GM19455 (cell line): ENCODE measurements around the gene RALGPS2.
"Not testable (repeated sequence)": the region's sequence is repeated elsewhere in the genome, so short reads cannot be mapped to it uniquely, and the experiment has no call there.

Experiments used
- ATAC-seq: cut with Tn5 transposase; IDR thresholded peaks from one replicate; pipeline ENCODE4 v1.9.1; 2021; ENCODE audit not compliant: unreplicated experiment

Gene RALGPS2

DNA sequence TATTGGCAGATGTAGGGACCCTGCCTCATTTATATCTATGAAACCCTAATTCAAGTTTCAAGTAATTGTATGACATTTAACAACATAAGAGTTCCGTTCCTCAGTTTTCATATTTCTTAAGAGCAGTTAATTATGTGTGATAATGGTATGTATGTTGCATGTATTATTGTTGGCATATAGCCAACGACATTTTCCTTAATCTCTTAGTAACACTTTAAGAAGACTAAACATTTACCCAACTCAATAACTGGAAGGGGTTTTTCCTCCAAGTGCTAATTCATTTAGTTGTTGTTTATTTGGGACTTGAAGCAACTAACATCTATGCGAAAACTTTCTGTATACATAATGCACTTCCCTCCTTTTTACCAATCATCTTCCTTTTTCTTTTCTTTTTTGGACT is 1.5 kb upstream of the RALGPS2 start:
- ATAC-seq, result no peak

DNA sequence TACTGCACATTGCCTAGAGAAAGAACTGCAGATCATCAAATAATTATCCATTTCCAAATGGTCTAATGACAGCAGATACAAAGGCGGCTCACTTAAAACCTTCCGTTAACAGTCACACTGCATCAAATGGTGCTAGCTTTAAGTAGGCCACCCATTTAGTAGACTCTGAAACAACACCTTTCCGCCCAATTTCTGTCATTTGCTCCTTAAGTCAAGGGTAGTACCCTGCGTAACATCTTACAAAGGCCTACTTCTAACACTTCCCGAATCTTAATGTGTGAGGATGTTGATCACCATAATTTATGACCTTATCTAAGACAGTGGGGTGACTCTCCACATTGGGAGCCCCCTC is 692 bp upstream of the RALGPS2 start:
- no peak for ATAC-seq

DNA sequence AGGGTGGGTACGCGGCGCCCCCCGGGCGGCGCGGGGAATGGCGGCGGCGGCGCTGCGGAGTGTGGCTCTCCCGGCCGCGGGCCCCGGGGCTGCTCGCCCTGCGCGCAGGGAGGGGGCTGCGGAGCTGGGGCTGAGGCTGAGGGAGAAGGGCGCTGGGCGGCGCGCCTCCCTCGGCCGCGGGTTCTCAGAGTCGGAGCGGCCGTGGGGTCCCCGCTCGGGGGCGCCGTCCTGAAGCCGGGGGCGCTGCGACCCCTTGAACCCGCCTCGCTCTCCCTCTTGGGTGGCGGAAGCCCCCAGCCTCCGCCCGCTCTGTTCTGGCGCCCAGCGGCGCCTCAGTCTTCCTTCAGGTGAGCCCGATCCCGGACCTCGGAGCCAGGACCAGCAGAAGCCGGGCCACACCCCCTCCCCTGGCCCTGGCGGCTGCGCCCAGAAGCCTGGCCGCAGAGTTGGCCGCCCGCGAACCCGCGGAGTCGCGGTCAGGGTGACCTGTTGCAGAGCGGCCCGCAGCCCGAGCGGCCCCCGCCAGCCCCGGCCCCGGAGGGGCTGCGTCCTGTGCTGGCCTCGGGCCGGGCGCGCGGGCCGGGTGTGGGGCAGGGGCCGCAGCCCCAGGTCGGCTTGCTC is 532 bp downstream of the RALGPS2 start:
- ATAC-seq, result peak; percentile 36

DNA sequence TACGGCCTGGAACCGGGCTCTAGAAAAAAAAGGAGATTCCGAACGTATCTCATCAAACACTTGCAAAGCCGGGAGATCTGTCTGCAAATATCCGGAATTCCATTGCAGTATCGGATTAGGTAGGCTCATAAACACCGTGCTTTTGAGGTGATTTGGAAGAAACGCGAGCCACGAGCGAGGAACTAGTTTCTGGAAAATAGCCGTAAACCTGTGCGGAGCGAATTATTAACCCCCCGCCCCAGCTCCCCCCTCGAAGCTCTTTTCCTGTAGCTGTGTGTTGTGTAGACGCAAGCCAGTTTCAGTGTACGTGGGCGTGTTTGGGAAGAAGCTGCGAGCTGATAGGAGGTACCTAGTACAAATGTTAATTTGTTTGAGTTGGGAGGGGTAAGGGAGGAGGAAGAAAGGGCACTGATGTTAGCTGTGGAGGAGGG is 1.1 kb downstream of the RALGPS2 start:
- ATAC-seq, result peak; percentile 69

DNA sequence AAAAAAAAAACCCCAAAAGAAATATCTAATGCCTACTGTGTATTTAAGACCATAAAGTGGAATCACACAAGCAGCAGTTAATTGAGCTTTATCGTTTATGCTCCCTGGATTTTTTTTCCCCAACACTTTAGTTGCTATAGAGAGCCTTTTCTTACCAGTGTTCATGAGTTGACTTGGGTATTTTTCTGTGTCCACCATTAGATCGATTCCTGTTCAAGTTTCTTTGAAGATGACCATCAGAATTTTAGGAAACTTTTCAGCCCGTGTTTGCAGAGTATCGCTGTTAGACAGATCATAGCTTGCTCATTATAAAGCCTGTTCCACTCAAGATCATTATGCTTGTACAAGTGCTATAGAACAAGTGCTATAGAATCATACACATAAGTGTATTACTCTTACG is 1.5 kb downstream of the RALGPS2 start:
- no peak for ATAC-seq

DNA sequence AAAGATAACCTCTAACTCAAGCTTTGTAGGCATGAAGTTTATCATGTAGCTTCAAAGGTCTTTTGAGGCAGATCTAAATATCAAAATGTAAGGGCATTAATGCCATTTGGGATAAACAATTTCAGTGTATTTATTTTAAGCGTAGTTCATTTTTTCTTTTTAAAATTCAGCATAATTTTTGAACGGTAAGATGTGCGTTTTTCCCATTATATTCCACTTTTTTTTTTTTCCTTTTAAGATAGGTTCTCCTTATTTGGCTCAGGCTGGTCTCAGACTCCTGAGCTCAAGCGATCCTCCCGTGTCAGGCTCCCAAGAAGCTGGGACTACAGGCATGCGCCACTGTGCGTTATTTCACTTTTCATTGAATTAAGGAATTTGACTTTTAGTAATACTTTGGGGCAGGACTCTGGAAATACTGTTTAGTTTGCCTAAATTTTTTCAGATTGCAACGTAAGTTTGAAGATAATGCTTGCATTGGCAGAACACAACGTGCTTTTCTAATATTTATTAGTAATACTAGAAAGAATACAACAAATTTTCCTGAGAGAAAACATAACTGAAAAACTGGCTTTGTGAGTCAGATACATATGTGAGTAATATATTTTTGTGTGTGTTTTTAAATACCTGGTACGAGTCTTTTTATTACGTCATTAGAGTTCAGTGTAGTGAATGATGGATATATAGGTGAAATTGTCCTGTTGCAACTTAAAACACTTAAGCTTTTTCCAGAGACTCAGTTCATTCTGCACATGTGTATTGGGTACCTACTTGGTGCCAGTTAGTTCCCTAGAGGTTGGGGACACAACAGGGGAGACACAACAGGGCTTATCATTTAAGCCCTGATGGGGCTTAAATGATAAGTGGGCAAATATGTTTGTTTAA is 2.2 kb downstream of the RALGPS2 start:
- ATAC-seq, result no peak

DNA sequence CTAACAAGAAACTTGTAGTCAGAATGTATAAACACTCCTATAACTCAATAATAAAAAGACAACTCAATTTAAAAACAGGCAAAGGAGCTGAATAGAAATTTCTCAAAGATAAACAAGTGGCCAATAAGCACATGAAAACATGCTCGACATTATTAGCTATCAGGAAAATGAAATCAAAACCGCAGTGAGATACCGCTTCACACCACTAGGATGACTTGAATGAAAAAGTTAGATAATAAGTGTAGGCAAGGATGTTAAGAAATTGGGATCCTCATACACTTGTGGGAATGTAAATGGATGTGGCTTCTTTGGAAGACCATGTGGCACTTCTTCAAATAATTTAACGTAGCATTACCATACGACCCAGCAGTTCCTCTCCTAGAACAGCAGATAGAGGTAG is 8.9 kb downstream of the RALGPS2 start:
- no peak for ATAC-seq

DNA sequence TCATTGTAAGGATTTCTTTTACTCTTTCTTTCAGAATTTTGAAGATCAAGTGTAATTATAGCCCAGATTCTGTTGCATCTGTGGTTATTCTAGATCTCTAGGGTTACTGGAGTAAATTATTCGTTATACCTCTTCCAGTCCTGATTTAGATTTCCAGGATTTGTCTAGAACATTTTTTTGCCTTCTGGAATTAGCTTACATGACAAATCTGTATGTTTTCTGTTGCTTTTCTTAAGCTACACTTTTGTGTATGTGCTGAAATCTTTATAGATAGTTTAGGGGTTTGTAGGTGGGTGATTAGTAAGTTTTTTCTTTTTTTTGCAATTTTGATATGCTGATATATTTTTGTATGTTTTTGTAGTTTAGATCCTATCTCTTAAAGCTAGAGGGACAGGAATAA is 13.7 kb downstream of the RALGPS2 start:
- no peak for ATAC-seq

DNA sequence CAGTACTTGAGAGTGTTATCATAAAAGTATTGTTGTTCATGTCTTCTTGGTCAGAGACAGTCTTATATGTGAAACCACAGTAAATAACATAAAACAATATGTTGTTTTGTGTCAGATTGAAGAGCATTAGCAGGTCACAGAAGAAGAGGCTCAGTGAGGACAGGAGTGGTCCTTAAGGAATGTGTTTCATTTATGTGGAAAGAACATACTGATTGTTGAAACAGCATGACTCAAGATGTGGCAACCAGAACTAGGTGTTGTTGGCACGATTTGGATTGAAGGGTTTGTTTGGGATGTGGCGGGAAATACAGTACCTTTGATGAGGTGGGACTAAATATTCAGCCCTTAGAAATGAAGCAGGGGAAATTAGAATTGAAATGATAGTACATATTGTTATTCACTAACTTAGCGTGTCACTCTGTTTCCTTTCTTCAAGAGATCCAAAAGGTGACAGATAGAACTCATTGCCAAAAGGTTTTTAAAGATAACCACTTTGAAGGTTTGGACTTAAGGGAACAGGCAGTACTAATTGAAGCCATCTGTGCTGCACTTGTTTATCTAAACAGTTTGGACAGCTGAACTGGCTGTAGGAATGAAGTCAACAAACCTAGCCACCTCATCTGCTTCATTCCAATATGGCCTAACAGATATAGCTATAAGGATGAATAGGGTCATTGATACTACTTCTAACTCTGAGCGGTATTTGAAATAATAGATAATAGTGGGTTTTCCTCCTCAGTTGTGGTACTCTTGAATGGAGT is 14.4 kb downstream of the RALGPS2 start:
- ATAC-seq, result no peak

DNA sequence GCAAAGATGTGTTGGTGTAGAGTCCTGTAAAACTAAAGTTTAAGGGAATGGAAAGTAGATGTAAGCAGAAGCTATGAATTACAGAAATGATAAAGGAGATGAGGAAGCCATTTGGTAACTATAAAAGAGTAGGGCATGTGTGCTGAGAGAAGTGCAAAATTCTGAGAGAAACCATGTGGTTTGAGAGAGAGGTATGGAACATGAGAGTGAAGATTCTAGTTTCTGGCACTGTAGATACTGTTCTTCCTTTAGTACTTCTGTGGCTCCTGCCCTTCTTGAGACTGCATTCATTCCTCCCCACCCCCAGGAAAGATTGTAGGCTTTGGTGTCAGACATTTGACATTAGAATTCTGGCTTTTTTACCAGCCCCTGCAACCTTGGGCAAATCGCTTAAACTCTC is 15.4 kb downstream of the RALGPS2 start:
- no peak for ATAC-seq

DNA sequence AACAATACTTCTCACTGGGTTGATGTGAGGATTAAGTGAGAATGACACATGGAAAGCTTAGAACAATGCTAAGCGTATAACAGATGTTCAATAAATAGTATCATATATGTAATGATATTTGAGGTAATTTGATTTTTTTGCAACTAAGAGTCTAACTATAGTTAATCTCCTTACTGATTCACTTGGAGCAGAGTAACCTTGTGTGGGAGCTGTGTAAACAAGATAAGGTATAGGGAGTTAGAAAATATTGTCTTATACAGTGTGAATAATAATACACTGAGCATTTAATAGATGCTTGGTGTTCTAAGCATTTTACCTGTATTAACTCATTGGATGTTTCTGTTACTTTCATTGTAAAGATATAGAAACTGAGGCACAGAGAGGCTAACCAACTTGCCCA is 15.9 kb downstream of the RALGPS2 start:
- no peak for ATAC-seq

DNA sequence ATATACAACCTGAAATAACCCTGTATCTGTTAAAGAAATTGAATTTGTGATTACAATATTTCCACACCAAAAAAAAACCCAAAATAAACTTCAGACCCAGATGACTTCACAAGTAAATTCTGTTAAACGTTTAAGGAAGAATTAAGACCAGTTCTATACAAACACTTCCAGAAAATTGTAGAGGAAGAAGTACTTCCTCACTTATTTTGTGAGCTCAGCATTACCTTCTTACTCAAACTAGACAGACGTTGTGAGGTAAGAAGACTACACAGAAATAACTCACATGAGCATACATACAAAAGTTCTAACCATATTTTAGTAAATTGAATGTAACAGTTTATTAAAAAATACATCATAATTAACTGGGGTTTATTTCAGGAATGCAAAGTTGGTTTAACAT is 18.8 kb downstream of the RALGPS2 start:
- ATAC-seq, result no peak

DNA sequence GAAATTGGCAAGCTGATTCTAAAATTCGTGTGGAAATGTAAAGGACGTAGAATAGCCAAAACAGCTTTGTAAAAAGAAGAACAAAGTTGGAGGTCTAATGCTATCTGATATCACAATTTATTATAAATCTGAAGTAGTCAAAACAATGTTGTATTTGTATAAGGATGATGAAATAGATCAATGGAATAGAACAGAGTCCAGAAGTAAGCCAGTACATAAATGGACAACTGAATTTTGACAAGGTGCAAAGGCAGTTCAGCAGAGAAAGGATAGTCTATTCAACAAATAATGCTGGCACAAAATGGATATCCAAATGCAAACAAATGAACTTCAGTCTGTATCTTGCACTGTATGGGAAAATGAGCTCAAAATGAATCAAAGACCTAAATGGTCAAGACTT is 20.2 kb downstream of the RALGPS2 start:
- ATAC-seq, result no peak

DNA sequence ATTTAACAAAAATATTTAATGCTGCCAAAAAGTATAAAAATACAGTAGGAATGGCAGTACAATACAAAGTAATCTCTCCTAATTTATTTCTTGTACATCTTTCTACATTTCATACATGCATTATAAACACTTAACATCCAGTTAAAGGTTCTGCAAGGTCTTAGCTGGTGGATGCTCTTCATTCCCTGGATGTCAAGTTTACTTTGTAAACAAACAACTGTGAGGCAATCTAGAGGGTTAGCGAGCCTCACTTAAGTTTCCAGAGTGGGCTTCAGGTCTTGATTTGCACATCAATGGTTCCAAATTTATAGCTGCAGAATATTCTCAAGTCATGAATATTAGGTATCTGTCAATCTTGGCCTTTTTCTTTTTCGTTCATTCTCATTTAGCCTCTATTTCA is 21.3 kb downstream of the RALGPS2 start:
- no peak for ATAC-seq

DNA sequence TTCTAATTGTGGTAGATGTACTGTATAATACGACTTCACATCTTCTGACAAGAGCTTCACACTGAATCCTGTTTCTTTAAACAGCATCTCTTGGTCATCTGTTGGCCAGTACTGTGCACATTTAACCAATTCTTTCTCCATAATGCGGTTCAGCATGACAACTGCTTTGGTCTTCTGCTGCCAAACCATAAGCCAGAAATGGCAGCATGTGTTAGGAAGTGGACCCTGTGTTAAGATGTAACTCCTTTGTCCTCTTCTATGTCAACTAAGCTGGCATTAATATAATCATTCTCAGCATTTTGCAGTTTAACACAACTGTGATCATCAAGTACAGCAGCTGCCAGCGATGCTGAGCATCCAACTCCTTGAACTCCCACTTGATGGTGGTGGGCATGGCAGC is 22.3 kb downstream of the RALGPS2 start:
- ATAC-seq, result not testable (repeated sequence)

DNA sequence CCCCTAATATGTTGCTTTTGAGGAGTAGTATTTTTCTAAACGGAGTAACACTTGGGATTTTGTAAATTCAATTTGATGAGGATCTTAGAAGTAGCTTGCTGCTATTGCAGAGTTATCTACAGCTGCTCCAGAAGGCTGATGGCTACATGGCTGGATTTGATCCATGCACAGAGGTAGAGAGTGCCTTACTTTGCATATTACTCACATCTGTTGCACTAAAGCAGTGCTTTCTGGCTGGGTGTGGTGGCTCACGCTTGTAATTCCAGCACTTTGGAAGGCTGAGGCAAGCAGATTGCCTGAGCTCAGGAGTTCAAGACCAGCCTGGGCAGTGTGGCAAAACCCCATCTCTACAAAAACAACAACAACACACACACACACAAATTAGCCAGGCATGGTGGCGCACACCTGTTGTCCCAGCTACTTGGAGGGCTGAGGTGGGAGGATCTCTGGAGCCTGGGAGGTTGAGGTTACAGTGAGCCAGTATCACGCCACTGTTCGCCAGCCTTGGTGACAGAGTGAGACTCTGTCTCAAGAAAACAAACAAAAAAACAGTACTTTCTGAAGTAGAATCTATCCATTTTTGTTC is 24.6 kb downstream of the RALGPS2 start:
- no peak for ATAC-seq

DNA sequence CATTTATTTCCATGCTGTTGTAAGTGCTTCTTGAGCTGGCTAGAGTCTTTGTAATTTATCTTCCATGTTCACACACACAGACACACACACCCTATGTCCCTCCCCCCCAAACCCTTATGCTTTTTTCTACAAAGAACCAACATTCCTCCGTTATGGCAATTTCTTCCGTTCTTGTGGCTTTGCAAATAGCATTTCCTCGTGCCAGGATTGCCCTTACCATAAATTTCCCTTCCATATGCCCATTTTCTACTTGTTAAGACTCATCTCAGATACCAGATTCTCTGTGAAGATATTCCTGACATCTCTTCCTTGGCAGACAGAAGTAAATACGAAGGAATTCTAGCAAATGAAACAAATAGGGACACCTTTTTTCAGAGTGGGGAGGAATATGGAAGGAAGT is 26.0 kb downstream of the RALGPS2 start:
- ATAC-seq, result no peak

DNA sequence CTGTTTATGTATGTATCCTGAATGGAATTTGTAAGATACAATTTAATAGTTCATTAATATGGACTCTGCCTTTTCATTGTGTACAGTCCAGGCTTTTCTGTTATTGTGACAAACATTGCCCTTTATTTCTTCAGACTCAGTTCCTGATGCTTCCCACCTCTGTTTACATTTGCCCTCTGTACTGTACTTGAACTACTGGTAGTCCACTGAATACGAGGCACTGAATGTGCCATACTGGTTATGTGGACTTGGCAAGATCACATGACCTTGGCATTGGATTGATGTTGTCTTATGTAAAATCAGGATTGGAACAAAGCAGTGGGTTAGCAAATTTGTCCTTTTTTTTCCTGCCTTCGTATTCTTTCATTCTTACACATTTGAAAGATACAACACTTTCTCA is 27.8 kb downstream of the RALGPS2 start:
- ATAC-seq, result no peak

DNA sequence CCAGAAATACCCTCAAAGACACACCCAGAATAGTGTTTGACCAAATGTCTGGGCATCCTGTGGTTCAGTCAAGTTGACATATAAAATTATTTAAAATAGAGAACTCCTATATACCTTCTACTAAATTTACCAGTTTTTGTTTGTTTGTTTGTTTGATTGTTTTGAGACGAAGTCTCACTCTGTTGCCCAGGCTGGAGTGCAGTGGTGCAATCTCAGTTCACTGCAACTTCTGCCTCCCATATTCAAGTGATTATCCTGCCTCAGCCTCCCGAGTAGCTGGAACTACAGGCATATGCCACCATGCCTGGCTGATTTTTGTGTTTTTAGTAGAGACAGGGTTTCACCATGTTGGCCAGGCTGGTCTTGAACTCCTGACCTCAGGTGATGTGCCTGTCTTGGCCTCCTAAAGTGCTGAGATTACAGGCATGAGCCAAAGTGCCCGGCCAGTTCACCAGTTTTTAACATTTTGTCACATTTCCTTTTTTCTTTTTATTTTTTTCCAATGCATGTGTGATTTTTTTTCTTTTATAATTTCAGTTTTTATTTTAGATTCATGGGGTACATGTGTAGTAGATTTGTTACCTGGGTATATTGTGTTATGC is 29.7 kb downstream of the RALGPS2 start:
- ATAC-seq, result not testable (repeated sequence)

DNA sequence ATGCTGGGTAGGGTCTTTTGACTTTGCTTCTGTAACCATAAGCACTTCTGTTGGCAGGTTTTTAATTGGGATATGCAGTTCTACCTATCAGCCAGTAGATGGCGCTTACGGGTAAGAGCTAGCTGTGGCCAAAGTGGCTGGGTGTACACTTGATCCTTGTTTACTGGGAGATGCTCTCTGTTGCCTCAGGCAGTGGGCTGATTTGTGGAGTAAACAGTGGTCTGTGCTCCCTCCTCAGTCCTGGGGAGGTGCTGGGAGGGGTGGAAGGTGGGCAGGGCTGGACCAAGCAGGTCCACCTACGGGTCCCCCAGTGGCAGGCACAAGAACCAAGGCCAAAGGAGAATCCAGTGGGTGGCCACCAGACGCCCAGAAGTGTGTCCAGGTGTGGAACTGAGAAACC is 43.4 kb downstream of the RALGPS2 start:
- no peak for ATAC-seq

DNA sequence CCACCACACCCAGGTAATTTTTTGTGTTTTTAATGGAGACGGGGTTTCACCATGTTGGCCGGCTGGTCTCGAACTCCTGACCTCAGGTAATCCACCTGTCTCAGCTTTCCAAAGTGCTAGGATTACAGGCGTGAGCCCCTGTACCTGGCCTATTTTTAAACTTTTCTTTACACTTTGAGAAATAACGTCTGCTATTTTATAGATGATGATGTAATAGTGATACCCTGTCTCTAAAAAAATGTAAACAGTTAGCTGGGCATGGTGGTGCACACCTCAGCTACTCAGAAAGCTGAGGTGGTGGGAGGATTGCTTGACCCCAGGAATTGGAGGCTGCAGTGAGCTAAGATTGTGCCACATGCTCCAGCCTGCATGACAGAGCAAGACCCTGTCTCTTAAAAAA is 47.9 kb downstream of the RALGPS2 start:
- no peak for ATAC-seq
